ENCODE results near the gene PRORP. TPM values are rescaled to one million over a fixed set of nuclear protein-coding genes. Genes with fewer than 3 reads are reported as not detected.

PRORP gene
- total RNA-seq, 1 experiment from 2014 or later, result 44.1 TPM

DNA sequence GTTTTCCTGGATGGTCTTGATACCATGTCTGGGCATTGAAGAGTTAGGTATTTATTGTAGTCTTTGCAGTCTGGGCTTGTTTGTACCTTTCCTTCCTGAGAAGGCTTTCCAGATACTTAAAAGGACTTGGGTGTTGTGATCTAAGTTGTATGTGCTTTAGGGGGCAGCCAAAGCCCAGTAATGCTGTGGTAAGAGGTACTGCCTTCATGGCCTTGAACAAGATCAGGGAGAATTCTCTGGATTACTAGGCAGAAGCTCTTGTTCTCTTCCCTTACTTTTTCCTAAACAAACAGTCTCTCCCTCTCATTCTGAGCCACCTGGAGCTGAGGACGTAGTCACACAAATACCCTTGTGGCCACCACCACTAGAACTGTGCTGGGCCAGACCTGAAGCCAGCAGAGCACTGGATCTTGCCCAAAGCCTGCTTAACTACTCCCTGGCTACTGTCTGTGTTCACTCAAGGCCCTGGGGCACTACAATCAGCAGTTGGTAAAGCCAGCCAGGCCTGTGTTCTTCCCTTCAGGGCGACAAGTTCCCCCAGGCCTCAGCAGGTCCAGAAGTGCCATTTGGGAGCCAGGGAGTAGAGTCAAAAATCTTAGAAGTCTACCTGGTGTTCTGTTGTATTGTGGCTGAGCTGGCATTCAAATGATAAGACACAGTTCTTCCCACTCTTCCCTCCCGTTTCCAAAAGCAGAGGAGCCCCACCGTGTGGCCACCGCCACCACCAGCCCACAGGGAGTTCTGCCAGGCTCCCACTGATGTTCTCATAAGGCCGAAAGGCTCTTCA, 11.4 kb downstream of the PRORP start:
- H3K27me3 Mint-ChIP-seq (ENCODE audit: low read depth), result no peaks in the 10 kb centered on the region
- no peak overlapping the region for H3K4me3 Mint-ChIP-seq
- POLR2A ChIA-PET, result no interaction called here
- no peak for TF ChIP-seq NR3C1 (CRISPR knock-in tag; conservative IDR thresholded peaks at IDR 0.05; ENCODE audit: low read depth)
- no peaks in the 10 kb centered on the region for H3K9me3 Mint-ChIP-seq
- peaks cover 16% of the 10 kb centered on the region for H3K36me3 Mint-ChIP-seq
- no peak for ATAC-seq
- DNase-seq (ENCODE audit: low spot score), result no peak
- no peaks in the 10 kb centered on the region for H3K4me1 Mint-ChIP-seq
- CTCF ChIA-PET, result no interaction called here
- H3K27ac Mint-ChIP-seq, result peak overlapping the region; percentile 59

DNA sequence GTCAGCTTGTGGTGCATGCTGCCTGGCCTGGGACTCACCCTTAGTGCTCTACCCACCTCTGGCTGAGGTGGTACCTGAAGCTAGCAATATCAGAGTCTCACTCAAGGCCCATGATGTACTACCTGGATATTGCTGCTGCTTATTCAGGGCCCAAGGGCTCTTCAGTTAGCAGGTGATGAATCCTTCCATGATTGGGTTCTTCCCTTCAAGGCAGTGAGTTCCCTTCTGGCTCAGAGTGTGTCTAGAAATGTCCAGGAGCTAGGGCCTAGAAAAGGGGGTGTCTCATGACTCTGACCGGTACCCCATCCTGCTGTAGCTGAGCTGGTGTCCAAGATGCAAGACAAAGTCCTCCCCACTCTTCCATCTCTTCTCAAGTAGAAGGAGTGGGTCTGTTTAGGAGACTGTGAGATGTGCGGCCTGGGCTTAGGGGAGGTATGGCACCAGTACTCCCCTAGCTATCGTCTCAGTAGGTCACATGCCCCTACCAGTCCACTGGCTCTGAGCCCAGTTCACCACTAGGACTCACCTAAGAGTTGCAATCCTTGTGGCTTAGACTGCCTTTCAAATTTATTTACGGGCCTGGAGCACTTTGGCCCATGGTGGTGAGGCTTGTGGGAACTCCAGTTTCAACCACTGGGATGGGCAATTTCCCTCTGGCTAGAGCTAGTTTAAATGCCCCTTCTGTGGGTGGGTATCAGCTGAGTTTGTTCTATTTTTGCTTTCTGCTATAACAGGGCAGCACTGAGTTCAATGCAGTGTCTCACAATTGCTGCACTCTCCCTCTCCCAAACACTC, 12.2 kb downstream of the PRORP start:
- POLR2A ChIA-PET, result interaction anchor here (0.5 kb wide), 1 partner anchor 16 kb away, joined by 3 read pairs; no protein-coding TSS in a partner anchor
- peak overlapping the region; percentile 51 for H3K27ac Mint-ChIP-seq

DNA sequence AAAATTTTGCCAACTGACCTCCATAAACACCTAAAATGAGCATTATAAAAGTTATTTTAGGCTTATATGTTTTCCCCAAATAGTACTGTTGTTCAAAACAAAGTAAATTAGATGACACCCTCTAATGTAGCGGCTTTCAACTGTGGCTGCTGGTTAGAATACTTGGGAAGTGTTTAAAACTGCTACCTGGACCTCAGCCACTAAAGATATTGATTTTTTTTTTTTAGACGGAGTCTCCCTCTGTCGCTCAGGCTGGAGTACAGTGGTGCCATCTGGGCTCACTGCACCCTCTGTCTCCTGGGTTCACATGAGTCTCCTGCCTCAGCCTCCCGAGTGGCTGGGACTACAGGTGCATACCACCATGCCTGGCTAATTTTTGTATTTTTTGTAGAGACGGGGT, 16.2 kb downstream of the PRORP start:
- ChIA-PET CTCF (no interaction called here), POLR2A (no interaction called here)
- Mint-ChIP-seq H3K9me3 (no peaks in the 10 kb centered on the region), H3K4me1 (peaks cover 2% of the 10 kb centered on the region; the same call in 1 of the 2 replicates), H3K27me3 (ENCODE audit: low read depth) (no peaks in the 10 kb centered on the region), H3K4me3 (no peak overlapping the region), H3K36me3 (peaks cover 8% of the 10 kb centered on the region), H3K27ac (no peak overlapping the region)
- DNase-seq (ENCODE audit: low spot score), result no peak
- no peak for ATAC-seq
- TF ChIP-seq HMGA2 (CRISPR knock-in tag; IDR thresholded peaks at IDR 0.05) (no peak), MXD4 (CRISPR knock-in tag; IDR thresholded peaks at IDR 0.05; ENCODE audit: borderline replicate concordance) (no peak), ZNF219 (CRISPR knock-in tag; IDR thresholded peaks at IDR 0.05; ENCODE audit: borderline replicate concordance) (no peak), NFE2L1 (CRISPR knock-in tag; IDR thresholded peaks at IDR 0.05) (no peak)
- TF ChIP-seq, protein P1, sequence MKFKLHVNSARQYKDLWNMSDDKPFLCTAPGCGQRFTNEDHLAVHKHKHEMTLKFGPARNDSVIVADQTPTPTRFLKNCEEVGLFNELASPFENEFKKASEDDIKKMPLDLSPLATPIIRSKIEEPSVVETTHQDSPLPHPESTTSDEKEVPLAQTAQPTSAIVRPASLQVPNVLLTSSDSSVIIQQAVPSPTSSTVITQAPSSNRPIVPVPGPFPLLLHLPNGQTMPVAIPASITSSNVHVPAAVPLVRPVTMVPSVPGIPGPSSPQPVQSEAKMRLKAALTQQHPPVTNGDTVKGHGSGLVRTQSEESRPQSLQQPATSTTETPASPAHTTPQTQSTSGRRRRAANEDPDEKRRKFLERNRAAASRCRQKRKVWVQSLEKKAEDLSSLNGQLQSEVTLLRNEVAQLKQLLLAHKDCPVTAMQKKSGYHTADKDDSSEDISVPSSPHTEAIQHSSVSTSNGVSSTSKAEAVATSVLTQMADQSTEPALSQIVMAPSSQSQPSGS (CRISPR knock-in tag; IDR thresholded peaks at IDR 0.05; ENCODE audit: borderline replicate concordance, low read depth), result no peak
- TF ChIP-seq, protein P2, sequence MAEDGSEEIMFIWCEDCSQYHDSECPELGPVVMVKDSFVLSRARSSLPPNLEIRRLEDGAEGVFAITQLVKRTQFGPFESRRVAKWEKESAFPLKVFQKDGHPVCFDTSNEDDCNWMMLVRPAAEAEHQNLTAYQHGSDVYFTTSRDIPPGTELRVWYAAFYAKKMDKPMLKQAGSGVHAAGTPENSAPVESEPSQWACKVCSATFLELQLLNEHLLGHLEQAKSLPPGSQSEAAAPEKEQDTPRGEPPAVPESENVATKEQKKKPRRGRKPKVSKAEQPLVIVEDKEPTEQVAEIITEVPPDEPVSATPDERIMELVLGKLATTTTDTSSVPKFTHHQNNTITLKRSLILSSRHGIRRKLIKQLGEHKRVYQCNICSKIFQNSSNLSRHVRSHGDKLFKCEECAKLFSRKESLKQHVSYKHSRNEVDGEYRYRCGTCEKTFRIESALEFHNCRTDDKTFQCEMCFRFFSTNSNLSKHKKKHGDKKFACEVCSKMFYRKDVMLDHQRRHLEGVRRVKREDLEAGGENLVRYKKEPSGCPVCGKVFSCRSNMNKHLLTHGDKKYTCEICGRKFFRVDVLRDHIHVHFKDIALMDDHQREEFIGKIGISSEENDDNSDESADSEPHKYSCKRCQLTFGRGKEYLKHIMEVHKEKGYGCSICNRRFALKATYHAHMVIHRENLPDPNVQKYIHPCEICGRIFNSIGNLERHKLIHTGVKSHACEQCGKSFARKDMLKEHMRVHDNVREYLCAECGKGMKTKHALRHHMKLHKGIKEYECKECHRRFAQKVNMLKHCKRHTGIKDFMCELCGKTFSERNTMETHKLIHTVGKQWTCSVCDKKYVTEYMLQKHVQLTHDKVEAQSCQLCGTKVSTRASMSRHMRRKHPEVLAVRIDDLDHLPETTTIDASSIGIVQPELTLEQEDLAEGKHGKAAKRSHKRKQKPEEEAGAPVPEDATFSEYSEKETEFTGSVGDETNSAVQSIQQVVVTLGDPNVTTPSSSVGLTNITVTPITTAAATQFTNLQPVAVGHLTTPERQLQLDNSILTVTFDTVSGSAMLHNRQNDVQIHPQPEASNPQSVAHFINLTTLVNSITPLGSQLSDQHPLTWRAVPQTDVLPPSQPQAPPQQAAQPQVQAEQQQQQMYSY (CRISPR knock-in tag; IDR thresholded peaks at IDR 0.05), result no peak
- TF ChIP-seq, protein P3, sequence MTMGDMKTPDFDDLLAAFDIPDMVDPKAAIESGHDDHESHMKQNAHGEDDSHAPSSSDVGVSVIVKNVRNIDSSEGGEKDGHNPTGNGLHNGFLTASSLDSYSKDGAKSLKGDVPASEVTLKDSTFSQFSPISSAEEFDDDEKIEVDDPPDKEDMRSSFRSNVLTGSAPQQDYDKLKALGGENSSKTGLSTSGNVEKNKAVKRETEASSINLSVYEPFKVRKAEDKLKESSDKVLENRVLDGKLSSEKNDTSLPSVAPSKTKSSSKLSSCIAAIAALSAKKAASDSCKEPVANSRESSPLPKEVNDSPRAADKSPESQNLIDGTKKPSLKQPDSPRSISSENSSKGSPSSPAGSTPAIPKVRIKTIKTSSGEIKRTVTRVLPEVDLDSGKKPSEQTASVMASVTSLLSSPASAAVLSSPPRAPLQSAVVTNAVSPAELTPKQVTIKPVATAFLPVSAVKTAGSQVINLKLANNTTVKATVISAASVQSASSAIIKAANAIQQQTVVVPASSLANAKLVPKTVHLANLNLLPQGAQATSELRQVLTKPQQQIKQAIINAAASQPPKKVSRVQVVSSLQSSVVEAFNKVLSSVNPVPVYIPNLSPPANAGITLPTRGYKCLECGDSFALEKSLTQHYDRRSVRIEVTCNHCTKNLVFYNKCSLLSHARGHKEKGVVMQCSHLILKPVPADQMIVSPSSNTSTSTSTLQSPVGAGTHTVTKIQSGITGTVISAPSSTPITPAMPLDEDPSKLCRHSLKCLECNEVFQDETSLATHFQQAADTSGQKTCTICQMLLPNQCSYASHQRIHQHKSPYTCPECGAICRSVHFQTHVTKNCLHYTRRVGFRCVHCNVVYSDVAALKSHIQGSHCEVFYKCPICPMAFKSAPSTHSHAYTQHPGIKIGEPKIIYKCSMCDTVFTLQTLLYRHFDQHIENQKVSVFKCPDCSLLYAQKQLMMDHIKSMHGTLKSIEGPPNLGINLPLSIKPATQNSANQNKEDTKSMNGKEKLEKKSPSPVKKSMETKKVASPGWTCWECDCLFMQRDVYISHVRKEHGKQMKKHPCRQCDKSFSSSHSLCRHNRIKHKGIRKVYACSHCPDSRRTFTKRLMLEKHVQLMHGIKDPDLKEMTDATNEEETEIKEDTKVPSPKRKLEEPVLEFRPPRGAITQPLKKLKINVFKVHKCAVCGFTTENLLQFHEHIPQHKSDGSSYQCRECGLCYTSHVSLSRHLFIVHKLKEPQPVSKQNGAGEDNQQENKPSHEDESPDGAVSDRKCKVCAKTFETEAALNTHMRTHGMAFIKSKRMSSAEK (CRISPR knock-in tag; IDR thresholded peaks at IDR 0.05; ENCODE audit: borderline replicate concordance), result no peak

More for the DNA sequence above, 12.2 kb downstream of the PRORP start:
- CTCF ChIA-PET, result no interaction called here
- no peak for DNase-seq (ENCODE audit: low spot score)
- Mint-ChIP-seq H3K27me3 (ENCODE audit: low read depth) (no peaks in the 10 kb centered on the region), H3K4me1 (no peaks in the 10 kb centered on the region), H3K9me3 (no peaks in the 10 kb centered on the region), H3K36me3 (peaks cover 16% of the 10 kb centered on the region), H3K4me3 (no peak overlapping the region)
- ATAC-seq, result no peak
- TF ChIP-seq NR3C1 (CRISPR knock-in tag; conservative IDR thresholded peaks at IDR 0.05; ENCODE audit: low read depth), result no peak
- TF ChIP-seq, protein P4, sequence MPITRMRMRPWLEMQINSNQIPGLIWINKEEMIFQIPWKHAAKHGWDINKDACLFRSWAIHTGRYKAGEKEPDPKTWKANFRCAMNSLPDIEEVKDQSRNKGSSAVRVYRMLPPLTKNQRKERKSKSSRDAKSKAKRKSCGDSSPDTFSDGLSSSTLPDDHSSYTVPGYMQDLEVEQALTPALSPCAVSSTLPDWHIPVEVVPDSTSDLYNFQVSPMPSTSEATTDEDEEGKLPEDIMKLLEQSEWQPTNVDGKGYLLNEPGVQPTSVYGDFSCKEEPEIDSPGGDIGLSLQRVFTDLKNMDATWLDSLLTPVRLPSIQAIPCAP (CRISPR knock-in tag; IDR thresholded peaks at IDR 0.05), result no peak
- no peak for TF ChIP-seq PRRX2 (CRISPR knock-in tag; IDR thresholded peaks at IDR 0.05)
- no peak for TF ChIP-seq TP53 (CRISPR knock-in tag; IDR thresholded peaks at IDR 0.05)
- TF ChIP-seq SOX15 (CRISPR knock-in tag; IDR thresholded peaks at IDR 0.05), result no peak
- no peak for TF ChIP-seq ZNF396 (CRISPR knock-in tag; IDR thresholded peaks at IDR 0.05; ENCODE audit: borderline replicate concordance)
- no peak for TF ChIP-seq ZNF263 (CRISPR knock-in tag; IDR thresholded peaks at IDR 0.05; ENCODE audit: low read depth)
- TF ChIP-seq, protein P5, sequence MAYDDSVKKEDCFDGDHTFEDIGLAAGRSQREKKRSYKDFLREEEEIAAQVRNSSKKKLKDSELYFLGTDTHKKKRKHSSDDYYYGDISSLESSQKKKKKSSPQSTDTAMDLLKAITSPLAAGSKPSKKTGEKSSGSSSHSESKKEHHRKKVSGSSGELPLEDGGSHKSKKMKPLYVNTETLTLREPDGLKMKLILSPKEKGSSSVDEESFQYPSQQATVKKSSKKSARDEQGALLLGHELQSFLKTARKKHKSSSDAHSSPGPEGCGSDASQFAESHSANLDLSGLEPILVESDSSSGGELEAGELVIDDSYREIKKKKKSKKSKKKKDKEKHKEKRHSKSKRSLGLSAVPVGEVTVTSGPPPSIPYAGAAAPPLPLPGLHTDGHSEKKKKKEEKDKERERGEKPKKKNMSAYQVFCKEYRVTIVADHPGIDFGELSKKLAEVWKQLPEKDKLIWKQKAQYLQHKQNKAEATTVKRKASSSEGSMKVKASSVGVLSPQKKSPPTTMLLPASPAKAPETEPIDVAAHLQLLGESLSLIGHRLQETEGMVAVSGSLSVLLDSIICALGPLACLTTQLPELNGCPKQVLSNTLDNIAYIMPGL (CRISPR knock-in tag; IDR thresholded peaks at IDR 0.05), result no peak
- TF ChIP-seq NFYB (CRISPR knock-in tag; conservative IDR thresholded peaks at IDR 0.05; ENCODE audit: low read depth), result no peak
- TF ChIP-seq CREM (CRISPR knock-in tag; IDR thresholded peaks at IDR 0.05), result no peak
- TF ChIP-seq ZNF317 (CRISPR knock-in tag; IDR thresholded peaks at IDR 0.05; ENCODE audit: borderline replicate concordance, low read depth), result no peak
- no peak for TF ChIP-seq TEAD4 (CRISPR knock-in tag; IDR thresholded peaks at IDR 0.05)
- TF ChIP-seq ETV6 (CRISPR knock-in tag; IDR thresholded peaks at IDR 0.05), result no peak
- TF ChIP-seq, protein P6, sequence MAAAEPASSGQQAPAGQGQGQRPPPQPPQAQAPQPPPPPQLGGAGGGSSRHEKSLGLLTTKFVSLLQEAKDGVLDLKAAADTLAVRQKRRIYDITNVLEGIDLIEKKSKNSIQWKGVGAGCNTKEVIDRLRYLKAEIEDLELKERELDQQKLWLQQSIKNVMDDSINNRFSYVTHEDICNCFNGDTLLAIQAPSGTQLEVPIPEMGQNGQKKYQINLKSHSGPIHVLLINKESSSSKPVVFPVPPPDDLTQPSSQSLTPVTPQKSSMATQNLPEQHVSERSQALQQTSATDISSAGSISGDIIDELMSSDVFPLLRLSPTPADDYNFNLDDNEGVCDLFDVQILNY (CRISPR knock-in tag; IDR thresholded peaks at IDR 0.05), result no peak

Measured in WTC11 (cell line).